ENCODE data around the gene RXRA. TPM values are rescaled to one million over a fixed set of nuclear protein-coding genes. Genes with fewer than 3 reads are reported as not detected.

Gene RXRA
- polyA plus RNA-seq, 1 of the 3 experiments (the other 2 are of a cell fraction): 7.6 TPM

GRCh38 chr9:134395002-134395517 lies 68.8 kb downstream of the RXRA start:
- Histone ChIP-seq H3K4me3 (ENCODE audit: low read depth in 2 of 2, low read length in 1 of 2) (no peak overlapping the region), H3K9ac (no peak overlapping the region), H3K27ac (ENCODE audit: low read depth in 2 of 2, low read length in 1 of 2) (no peak overlapping the region; a peak in 1 of 4 replicates), H3K9me2 (no peaks in the 10 kb centered on the region), H4K20me1 (ENCODE audit: insufficient read depth) (peaks cover 79% of the 10 kb centered on the region), H3K9me3 (no peaks in the 10 kb centered on the region), H3K79me2 (ENCODE audit: insufficient read depth) (peaks cover 42% of the 10 kb centered on the region; the same call in 1 of the 2 replicates), H3K36me3 (replicated peaks in 1 of 2; ENCODE audit: control insufficient read depth in 1 of 2, insufficient read depth in 2 of 2, low read length in 1 of 2) (no peaks in the 10 kb centered on the region), H3F3A (replicated peaks; ENCODE audit: insufficient read depth) (no peaks in the 10 kb centered on the region), H2AFZ (ENCODE audit: low read depth) (no peak overlapping the region), H3K4me2 (no peak overlapping the region), H3K27me3 (ENCODE audit: insufficient read depth) (no peaks in the 10 kb centered on the region), H3K4me1 (ENCODE audit: control insufficient read depth in 1 of 2, insufficient read depth in 2 of 2, low read depth in 1 of 2, low read length in 1 of 2) (peaks cover 8 to 10% of the 10 kb centered on the region in 2 experiments; a peak in 2 of 4 replicates)
- WGBS (ENCODE audit: low lambda C conversion rate): 89% methylated on average over 12 of the region's 16 CpGs
- POLR2A ChIA-PET: no interaction called here
- DNase-seq: no peak
- TF ChIP-seq PBX3 (IDR thresholded peaks at IDR 0.05) (no peak), ZBTB33 (IDR thresholded peaks at IDR 0.05; ENCODE audit: borderline replicate concordance, low read depth) (no peak), CTCF (IDR thresholded peaks at IDR 0.05) (no peak)
- CTCF ChIA-PET: interaction anchor here (0.7 to 1.3 kb wide), 3 partner anchors 12 to 25 kb away, joined by 3 to 5 read pairs (median 3); no protein-coding TSS in a partner anchor

GRCh38 chr9:134395737-134396257 lies 69.5 kb downstream of the RXRA start:
- Histone ChIP-seq H3K27me3 (ENCODE audit: insufficient read depth) (no peaks in the 10 kb centered on the region), H3K27ac (ENCODE audit: low read depth in 2 of 2, low read length in 1 of 2) (no peak overlapping the region), H3K9me2 (no peaks in the 10 kb centered on the region), H4K20me1 (ENCODE audit: insufficient read depth) (peaks cover 77% of the 10 kb centered on the region), H3K4me1 (ENCODE audit: control insufficient read depth in 1 of 2, insufficient read depth in 2 of 2, low read depth in 1 of 2, low read length in 1 of 2) (peaks cover 3 to 10% of the 10 kb centered on the region in 2 experiments; a peak in 2 of 4 replicates), H3K9ac (no peak overlapping the region), H3K4me3 (ENCODE audit: low read depth in 2 of 2, low read length in 1 of 2) (no peak overlapping the region), H3F3A (replicated peaks; ENCODE audit: insufficient read depth) (no peaks in the 10 kb centered on the region), H3K79me2 (ENCODE audit: insufficient read depth) (peaks cover 49% of the 10 kb centered on the region; the same call in 1 of the 2 replicates), H2AFZ (ENCODE audit: low read depth) (no peak overlapping the region), H3K4me2 (no peak overlapping the region), H3K9me3 (no peaks in the 10 kb centered on the region), H3K36me3 (replicated peaks in 1 of 2; ENCODE audit: control insufficient read depth in 1 of 2, insufficient read depth in 2 of 2, low read length in 1 of 2) (no peaks in the 10 kb centered on the region)
- CTCF ChIA-PET: interaction anchor here (1.3 kb wide), 1 partner anchor 17 kb away, joined by 3 read pairs; no protein-coding TSS in a partner anchor
- WGBS (ENCODE audit: low lambda C conversion rate): 82% methylated on average over 7 of the region's 12 CpGs
- POLR2A ChIA-PET: no interaction called here
- TF ChIP-seq CHD2 (IDR thresholded peaks at IDR 0.05; ENCODE audit: low read length, partially characterized antibody) (no peak), USF1 (IDR thresholded peaks at IDR 0.05; ENCODE audit: borderline replicate concordance, low read depth) (no peak), FOSL2 (IDR thresholded peaks at IDR 0.05; ENCODE audit: borderline replicate concordance, low read depth) (no peak), SIN3A (IDR thresholded peaks at IDR 0.05; ENCODE audit: borderline replicate concordance, low read depth, low read length) (no peak), NFIC (IDR thresholded peaks at IDR 0.05; ENCODE audit: borderline replicate concordance) (no peak), JUND (IDR thresholded peaks at IDR 0.05) (no peak), TEAD4 (IDR thresholded peaks at IDR 0.05; ENCODE audit: borderline replicate concordance, insufficient read depth) (no peak), SMC3 (IDR thresholded peaks at IDR 0.05; ENCODE audit: low read depth, low read length) (no peak), MXI1 (IDR thresholded peaks at IDR 0.05; ENCODE audit: low read depth, low read length) (no peak), IRF3 (IDR thresholded peaks at IDR 0.05; ENCODE audit: low read depth, low read length) (no peak), RXRA (IDR thresholded peaks at IDR 0.05; ENCODE audit: borderline replicate concordance, low read depth) (no peak), TCF12 (IDR thresholded peaks at IDR 0.05) (no peak), YY1 (IDR thresholded peaks at IDR 0.05; ENCODE audit: low read depth) (no peak)
- no peak for DNase-seq
